NCI-H2196 (cell line): ENCODE measurements around the gene B4GALT7.
A peak's percentile ranks its signal among the peaks of the same experiment; 100 is the strongest.
"Not testable (repeated sequence)": the region's sequence is repeated elsewhere in the genome, so short reads cannot be mapped to it uniquely, and the experiment has no call there.

Experiments
- DNase-seq: peaks from one replicate; lab custom pipeline; 2025; ENCODE audit not compliant: unreplicated experiment; lab: John Stamatoyannopoulos, UW

The B4GALT7 gene, protein sequence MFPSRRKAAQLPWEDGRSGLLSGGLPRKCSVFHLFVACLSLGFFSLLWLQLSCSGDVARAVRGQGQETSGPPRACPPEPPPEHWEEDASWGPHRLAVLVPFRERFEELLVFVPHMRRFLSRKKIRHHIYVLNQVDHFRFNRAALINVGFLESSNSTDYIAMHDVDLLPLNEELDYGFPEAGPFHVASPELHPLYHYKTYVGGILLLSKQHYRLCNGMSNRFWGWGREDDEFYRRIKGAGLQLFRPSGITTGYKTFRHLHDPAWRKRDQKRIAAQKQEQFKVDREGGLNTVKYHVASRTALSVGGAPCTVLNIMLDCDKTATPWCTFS

DNA sequence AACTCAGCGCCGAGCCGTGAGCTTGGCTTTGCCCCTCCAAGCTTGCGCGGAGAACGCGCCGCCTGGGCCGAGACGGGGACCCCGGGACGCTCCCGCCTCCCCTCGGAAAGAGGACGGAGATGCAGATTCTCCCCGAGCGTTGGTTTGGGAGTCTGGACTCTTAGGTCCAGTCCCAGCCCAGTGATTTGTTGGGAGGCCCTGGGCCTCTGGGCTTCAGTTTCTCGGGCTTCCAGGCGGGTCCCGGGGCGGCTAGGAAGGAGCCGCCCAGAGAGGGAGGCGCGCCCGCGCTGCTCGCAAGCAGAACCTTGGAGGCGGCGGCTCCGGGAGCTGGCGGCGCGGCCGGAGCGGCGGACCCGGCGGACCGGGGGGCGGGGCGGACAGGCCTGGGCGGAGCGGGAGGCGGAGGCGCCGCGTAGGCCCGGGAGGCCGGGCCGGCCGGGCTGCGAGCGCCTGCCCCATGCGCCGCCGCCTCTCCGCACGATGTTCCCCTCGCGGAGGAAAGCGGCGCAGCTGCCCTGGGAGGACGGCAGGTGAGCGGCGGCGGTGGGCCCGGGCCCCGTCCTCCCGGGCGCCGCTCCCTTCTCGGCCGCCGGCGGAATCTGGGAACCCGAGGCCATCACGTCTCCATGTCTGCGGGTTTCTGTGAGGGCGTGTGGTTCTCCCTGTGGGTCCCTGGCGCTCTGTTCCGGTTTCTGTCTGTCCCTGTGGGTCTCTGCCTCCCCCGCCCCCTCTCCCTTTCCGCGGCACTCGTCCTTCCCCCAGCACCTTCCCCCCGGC, at the start of gene B4GALT7:
TSS of gene B4GALT7 (plus strand) at position 402 of the 777 bp plus-strand sequence. CDS start at position 481, 79 bp downstream.
- peak; percentile 79 for DNase-seq

DNA sequence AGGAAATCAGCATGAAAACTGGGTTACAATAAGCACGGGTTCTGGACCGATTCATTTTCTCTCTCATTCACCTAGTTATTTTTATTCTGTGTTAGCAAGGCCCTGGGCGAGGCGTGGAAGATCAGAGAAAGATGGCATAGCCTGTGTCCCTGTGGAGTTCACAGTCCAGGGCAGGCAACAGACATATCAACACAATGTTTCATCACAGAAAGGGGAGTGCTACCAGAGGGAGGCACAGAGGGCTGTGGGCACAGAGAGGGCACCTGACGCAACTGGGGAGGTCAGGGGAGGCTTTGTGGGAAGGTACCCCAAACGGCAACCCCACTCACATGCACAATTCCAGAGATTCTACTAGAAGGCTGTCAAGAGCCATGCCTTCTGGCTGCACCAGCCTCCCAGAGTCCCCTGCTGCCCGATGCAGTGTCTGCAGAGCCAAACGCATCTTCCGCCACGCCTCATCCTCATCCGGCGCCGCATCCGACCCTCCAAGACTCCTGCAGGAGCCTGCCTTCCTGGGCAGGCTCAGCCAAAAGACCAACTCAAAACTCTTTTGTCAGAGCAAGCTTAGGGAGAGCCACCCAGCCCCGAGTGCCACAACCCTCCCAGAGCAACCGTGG, 47.0 kb upstream of the B4GALT7 start:
- DNase-seq, result no peak

DNA sequence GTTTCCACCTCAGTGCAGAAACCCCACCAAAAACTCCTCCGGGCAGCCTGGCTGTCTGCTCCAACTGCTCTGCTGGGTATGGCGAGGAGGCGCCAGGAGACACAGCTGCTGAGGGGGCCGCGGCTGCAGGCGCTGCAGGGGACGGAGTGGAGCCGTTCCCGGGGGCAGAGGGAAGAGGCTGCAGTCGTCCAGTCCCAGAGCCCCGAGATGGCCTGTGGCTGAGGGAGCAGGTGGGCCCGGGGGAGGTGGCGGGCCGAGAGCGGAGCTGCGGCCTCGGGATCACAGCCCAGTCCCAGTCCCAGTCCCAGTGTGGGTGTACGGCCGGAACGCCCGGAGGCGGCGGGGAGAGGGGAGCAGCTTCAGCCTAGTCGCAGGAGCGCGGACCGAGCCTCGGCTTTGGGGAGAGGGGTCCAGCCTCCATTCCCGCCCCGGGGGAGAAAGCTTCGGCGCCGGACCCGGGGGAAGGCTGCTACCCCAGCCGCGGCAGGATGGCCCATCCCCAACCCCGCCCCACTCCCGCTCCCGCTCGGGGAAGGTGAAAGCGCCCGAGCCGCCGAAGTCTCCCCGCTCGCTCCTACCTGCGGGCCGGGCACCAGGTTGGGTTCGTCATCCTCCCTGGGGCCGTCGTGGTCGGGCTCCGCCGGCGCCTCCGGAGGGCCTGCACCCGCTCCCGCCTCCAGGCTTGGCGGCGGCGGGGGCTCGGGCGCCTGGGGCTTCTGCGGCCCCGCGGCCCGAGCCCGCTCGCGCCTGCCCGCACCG, 46.1 kb upstream of the B4GALT7 start:
- DNase-seq, result no peak

DNA sequence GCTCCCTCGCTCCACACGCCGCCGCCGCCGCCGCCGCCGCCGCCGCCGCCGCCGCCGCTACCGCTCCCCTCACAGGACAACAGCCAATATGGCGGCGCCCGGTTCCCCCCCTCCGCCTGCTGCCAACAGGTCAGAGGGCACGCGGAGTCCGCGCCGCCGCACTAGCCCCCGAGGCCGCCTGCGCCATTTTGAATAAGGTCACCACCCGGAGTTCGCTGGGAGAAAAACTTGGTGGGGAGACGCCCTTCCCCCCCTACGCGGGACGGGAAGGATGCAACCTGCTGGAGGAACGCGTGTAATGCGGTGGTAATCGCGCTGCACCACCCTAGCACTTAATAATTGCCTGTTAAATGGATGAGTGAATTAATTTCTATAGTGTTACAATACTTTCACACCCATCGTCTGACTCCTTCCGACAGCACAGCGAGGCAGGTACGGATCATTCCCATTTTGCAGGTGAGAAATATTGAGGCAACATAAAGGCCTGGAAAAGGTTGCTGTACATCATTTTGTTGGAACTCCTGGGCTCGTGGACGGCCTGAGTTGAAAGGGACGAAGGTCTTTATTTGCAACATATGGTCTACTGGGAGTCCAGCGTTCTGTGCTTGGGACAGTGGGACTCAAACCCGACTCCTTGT, 45.3 kb upstream of the B4GALT7 start, which contains the start of gene FAM193B:
TSS of gene FAM193B (minus strand) at position 90 of the 638 bp plus-strand sequence. CDS start 105 bp downstream, outside the sequence.
- DNase-seq, result peak; percentile 91

DNA sequence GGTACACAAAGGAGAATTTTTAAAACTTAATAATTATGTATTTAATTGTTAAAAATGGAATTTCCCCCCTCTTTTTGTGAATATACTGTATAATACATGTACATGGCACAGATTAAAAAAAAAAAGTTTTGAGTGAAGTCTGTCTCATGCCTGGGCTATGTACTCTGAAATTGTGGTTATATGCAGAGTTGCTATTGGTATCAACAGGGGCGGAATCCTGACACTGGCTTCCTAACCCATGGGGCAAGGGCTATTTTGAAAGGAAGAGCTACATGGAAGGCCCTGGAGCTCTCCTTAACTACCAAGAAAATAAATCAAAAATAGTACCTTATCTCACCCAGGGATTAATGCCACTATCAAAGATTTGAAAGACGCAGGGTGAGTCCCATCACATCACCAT, 44.7 kb upstream of the B4GALT7 start:
- no peak for DNase-seq

DNA sequence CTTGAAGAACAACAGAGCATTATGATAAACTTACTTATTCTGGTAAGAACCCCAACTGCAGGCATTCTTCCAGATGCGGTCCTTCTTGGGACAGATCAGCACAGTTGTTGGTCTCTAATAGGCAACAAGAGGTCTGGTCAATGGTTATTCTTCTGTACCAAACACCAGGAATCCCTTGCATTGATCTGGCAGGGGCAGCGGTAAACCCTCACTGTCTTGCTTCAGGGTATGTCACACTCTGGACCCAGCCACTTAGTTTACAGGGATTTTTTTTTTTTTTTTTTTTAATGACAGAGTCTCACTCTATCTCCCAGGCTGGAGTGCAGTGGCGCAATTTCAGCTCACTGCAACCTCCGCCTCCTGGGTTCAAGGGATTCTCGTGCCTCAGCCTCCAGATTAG, 44.3 kb upstream of the B4GALT7 start:
- DNase-seq, result no peak

DNA sequence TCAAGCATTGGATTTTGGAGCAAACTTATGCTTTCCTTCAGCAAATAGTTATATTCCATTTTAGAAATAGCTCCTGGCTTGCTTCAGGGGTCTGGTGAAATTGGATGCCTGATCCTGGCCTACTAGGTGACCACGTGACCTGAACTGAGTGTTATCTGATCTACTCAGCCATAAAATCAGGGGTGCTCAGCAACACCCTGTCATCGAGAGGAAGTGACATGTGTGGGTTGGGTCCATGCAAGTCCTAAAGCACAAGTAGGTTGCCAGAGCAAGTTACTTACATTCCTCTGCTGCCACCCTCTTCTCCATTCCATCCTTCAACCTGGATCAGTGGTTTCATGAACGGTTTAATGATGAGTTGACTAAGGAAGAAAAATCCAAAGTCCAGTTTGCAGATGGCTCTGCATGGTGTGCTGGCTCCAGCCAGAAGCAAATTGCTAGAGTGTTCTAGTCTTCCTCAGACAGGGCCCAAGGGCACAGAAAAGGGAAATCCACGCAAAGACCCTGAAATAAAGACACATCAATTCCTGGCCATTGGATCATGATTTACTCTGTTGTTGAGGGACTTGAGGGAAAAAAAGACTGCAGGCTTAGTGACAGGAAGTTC, 42.8 kb upstream of the B4GALT7 start:
- DNase-seq, result no peak

DNA sequence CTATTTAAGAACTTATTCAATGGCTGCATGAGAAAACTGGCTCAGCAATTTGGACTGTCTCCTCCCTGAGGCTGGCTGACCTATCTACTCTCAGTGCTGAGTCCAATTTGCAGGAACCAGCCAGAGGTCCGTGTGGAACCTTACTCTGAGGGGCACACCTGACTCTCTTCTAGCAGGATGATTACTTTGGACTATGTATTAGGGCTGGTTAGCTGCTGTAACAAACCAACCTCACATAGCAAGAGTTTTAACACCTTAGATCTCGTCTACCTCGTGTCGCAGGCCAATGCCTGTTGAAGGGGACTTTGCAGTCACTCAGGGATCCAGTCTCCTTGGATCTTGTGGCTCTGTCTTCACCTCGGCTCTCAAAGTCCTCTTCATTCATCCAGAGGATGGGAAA, 42.1 kb upstream of the B4GALT7 start:
- DNase-seq, result no peak

DNA sequence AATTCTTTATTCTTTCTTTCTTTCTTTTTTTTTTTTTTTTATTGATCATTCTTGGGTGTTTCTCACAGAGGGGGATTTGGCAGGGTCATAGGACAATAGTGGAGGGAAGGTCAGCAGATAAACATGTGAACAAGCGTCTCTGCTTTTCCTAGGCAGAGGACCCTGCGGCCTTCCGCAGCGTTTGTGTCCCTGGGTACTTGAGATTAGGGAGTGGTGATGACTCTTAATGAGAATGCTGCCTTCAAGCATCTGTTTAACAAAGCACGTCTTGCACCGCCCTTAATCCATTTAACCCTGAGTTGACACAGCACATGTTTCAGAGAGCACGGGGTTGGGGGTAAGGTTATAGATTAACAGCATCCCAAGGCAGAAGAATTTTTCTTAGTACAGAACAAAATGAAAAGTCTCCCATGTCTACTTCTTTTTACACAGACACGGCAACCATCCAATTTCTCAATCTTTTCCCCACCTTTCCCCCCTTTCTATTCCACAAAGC, 40.4 kb upstream of the B4GALT7 start:
- DNase-seq, result not testable (repeated sequence)

DNA sequence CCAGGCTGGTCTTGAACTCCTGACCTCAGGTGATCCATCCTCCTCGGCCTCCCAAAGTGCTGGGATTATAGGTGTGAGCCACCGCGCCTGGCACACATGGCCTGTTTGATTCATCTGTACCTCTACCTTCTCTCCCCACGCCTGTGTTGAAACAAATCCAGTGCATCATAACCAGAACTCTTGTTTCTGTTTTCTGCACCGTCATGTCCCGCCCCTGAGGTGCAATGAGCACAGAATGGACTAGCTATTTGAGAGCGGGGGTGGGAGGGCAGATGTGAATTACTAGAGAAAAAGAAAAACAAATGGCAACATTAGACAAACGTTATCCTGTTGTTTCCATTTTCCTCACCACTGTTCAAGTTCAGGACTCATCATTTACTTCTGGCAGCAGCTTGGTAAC, 34.9 kb upstream of the B4GALT7 start:
- no peak for DNase-seq

DNA sequence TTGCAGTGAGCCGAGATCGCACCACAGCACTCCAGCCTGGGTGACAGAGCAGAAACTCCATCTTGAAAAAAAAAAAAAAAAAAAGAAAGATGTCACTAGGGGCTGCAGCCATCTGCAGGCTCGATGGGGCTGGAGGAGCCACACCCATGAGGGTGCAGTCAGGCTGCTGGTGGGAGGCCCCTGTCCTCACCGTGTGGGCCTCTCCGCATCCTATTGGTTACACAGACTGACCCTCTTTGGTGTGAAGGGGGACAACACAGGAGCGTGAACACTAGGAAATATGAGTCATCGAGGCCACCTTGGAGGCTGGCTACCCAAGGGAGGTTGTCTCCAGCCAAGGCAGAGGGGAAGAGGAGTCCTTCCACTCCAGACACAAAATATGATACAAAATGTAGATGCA, 31.6 kb upstream of the B4GALT7 start:
- DNase-seq, result no peak

DNA sequence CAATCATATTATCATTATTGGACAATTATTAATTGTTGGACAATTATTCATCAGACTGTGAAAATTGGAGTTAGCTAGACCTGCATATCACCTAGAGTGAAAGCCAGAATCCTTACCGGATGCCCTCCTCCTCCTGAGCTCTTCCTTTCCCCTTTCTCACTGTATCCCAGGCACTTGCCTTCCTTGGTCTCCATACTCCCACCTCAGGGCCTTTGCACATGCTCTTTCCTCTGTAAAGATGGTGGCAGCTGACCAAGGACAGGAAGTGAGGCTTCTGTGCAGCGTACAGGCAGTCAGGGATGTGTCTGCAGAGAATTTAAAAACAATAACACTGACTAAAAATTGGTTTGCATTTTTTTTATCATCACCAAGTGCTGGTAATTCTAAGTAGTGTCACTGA, 30.0 kb upstream of the B4GALT7 start:
- no peak for DNase-seq

DNA sequence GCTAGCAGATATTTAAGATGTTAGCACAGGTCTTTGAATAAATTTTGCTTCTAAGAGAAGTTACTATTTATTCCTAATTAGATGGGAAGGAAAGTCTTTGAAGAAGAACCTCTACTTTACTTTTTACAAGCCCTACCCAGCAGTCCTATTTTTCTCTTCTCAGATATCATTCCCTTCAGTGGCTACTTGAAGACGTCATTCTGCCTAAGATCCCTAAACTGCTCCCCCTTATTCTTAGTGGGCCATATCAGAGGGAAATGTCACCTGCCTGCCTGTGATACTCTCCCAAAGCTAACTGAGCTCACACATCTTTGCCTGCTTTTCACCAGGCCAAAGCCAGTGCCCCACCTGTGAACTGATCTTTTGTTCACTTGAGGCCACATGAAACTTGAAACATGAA, 24.4 kb upstream of the B4GALT7 start:
- DNase-seq, result no peak

DNA sequence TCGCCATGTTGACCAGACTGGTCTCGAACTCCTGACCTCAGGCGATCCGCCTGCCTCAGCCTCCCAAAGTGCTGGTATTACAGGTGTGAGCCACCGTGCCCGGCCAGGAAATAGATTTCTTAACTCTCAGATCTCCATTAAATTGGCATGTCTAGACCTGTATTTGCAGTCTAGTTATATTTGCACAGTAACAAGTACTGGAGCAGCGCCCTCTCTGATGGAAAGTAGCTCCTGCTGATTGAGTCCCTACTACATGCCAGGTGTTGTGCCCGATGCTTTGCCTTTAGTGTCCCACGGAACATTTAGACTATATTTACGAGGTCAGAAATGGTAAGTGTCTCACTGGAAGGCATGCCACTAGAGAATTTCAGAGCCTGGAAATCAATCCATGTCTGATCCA, 23.8 kb upstream of the B4GALT7 start:
- DNase-seq, result no peak

DNA sequence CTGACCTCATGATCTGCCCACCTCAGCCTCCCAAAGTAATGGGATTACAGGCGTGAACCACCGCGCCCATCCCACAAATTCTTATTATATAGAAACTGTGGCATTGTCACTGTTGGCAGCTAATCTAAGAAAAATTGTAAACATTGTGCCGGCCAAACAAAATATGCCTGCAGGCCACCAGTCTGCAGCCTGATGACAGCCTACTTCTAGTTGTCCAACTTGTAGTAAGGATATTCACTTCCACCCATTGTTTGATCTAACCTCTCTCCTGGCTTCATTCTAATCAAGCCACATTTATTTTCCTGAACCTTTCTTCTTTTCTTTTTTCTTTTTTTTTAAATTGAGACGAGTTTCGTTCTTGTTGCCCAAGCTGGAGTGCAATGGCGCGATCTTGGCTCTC, 21.6 kb upstream of the B4GALT7 start:
- no peak for DNase-seq

DNA sequence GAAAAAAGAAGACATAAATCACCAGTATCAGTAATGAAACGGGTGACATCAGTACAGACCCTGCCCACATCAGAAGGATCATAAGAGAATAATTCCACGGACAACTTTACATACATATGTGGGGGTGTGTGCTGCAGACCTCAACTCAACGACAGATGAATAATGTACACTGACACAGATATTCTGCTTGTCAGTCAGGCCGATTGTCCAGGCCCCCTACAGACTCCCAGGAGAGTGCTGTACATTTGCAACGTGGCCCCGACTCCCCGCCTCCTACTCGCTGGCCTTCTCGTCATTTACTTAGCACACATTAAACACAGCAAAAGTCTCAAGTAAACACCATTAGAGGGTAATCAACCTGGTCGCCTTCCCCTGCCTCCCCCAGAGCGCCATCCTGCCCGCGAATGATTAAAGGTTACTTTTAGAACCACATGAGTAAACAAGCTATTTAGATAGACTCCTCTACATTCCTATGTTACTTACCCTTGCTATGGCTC, 11.5 kb upstream of the B4GALT7 start:
- DNase-seq, result no peak

DNA sequence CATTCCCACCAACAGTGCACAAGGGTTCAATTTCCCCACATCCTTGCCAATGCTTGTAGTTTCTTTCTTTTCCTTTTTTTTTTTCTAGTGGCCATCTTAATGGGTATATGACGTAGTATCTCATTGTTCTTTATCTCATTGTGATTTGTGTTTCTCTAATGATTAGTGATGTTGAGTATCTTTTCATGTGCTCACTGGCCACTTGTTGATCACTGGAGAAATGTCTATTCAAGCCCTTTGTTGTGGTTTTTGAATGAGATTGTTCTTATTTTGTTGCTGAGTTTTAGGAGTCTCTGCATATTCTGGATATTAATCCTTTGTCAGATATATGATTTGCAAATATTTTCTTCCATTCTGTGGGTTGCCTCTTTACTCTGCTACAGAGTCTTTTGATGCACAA, 9.5 kb upstream of the B4GALT7 start:
- no peak for DNase-seq

DNA sequence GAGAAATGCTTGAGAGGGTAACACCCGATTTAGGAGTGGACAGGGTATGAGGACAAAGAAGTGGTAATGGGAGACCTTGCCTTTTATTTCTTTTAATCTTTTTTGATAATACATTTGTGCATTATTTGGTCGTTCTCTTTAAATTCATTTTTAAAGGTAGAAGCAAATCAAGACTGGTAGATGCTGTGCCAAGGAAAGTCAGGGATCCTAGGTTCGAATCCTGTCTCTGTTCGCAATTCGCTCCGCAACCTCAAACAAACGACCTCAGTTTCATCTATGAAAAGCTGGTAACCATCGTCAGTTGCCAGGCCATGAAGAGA, 8.3 kb upstream of the B4GALT7 start:
- no peak for DNase-seq

DNA sequence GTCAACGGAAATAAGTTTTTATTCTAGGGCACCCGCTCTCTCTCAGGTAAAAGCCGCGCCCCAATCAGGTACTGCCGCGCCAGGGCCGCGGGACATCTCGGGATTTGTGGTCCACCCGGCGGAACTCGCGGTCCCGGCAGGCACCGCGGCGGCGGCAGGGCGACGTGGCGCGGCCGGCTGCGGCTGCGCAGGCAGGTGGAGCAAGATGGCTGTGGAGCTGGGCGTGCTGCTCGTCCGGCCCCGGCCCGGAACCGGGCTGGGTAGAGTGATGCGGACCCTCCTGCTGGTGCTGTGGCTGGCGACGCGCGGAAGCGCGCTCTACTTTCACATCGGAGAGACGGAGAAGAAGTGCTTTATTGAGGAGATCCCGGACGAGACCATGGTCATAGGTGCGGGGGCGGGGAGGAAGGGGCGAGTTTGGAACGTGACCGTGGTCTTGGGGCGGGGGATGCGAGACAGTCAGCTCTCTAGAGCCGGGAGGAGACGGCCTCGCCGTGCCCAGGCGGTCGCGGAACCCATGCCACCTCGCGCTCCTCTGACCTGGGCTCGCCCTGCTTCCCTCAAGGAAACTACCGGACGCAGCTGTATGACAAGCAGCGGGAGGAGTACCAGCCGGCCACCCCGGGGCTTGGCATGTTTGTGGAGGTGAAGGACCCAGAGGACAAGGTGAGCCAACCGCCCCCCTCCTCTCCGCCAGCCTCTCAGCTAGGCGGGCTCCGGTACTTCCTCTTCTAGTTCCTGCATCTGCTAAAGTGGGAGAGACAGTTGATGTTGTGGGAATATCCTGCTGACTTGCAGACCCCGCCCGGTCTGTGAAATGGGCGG, 7.7 kb upstream of the B4GALT7 start, which contains the start of gene TMED9:
TSS of gene TMED9 (plus strand) at position 194 of the 825 bp plus-strand sequence. CDS start at position 206, 12 bp downstream.
- peak; percentile 91 for DNase-seq
